Body of pancreas (tissue), 4 donors: ENCODE results near the gene AUTS2. TPM values are rescaled to one million over a fixed set of nuclear protein-coding genes. Genes with fewer than 3 reads are reported as not detected.

Experiments
- ATAC-seq: fragments of 150-250 bp; one replicate; pipeline ENCODE4 v1.9.1; 2016
- DNase-seq, 4 donors: peaks; one replicate each; pipeline ENCODE4 v3.0.0-alpha.2; 2019
- H3K27ac ChIP-seq, 4 donors: fragments of 200-600 bp; sonication (generic); 1 replicate in 3 of 4; 2 replicates in 1 of 4; pipeline versions ENCODE4 v1.5.1 to v1.6.1; 2016 to 2019; ENCODE audit warnings: mild to moderate bottlenecking in 1 of 4, mixed read lengths in 1 of 4, moderate library complexity in 1 of 4
- H3K27me3 ChIP-seq, 2 donors: fragments of 200-600 bp; sonication (generic); one replicate each; pipeline ENCODE4 v1.6.0; 2016; ENCODE audit warnings: mild to moderate bottlenecking in 1 of 2
- H3K36me3 ChIP-seq, 2 donors: fragments of 200-600 bp; sonication (generic); replicated peaks in 1 of 2; 2 replicates each; pipeline ENCODE4 v1.5.1; 2016; ENCODE audit warnings: low read depth in 2 of 2; ENCODE audit not compliant: insufficient read depth in 1 of 2
- H3K4me1 ChIP-seq: fragments of 200-600 bp; sonication (generic); one replicate; pipeline ENCODE4 v1.6.0; 2016
- H3K4me3 ChIP-seq, 2 donors: fragments of 200-600 bp; sonication (generic); 1 replicate in 1 of 2; 2 replicates in 1 of 2; pipeline ENCODE4 v1.5.1; 2016 to 2019
- H3K9me3 ChIP-seq, 3 donors: fragments of 200-600 bp; sonication (generic); 1 replicate in 2 of 3; 2 replicates in 1 of 3; pipeline ENCODE4 v1.5.1; 2016
- POLR2A ChIP-seq, 3 donors: fragments of 450-650 bp; IDR thresholded peaks; one replicate each; pipeline ENCODE4 v1.6.1; 2016; ENCODE audit warnings: antibody characterized with exemption in 3 of 3, mild to moderate bottlenecking in 2 of 3
- WGBS, 2 donors: methylation state at CpG; one replicate each; pipeline ENCODE4 v1.1.5; 2017; 5-methylcytosine and 5-hydroxymethylcytosine counted together
- intact Hi-C: fragments of 100-400 bp; cut with DNase I; formaldehyde crosslinking; loops from one replicate; pipeline ENCODE4 v1.15.1; 2023
- total RNA-seq, 2 donors: library from RNA; depleted of rRNA; stranded (reverse); fragments of >200 nt; gene quantifications; one replicate each; pipeline ENCODE4 v1.1.0, GENCODE V29; 2016
- TF ChIP-seq, protein P1 (sequence below), 7 experiments: fragments of 450-650 bp in 4 of 7; fragments of 200-600 bp in 3 of 7; sonication (generic) in 3 of 7; IDR thresholded peaks; one replicate each; pipeline ENCODE4 v1.5.1; 2016 to 2019; ENCODE audit warnings: antibody characterized with exemption in 7 of 7

The AUTS2 gene
- total RNA-seq, 2 donors from 2014 or later = 11.7 to 18.5 TPM

GRCh38 chr7:70795948-70796347 lies 1197.7 kb downstream of the AUTS2 start:
- Histone ChIP-seq H3K4me1 (no peaks in the 10 kb centered on the region), H3K27ac (no peak overlapping the region), H3K27me3 (no peaks in the 10 kb centered on the region), H3K9me3 (peaks cover 0 to 15% (median 2%) of the 10 kb centered on the region in 3 donors), H3K36me3 (no peaks in the 10 kb centered on the region), H3K4me3 (no peak overlapping the region)
- DNase-seq (no peak), ATAC-seq (no peak)
- intact Hi-C loops = no loop called here
- no peak for TF ChIP-seq POLR2A (IDR thresholded peaks at IDR 0.05)
- TF ChIP-seq, protein P1, sequence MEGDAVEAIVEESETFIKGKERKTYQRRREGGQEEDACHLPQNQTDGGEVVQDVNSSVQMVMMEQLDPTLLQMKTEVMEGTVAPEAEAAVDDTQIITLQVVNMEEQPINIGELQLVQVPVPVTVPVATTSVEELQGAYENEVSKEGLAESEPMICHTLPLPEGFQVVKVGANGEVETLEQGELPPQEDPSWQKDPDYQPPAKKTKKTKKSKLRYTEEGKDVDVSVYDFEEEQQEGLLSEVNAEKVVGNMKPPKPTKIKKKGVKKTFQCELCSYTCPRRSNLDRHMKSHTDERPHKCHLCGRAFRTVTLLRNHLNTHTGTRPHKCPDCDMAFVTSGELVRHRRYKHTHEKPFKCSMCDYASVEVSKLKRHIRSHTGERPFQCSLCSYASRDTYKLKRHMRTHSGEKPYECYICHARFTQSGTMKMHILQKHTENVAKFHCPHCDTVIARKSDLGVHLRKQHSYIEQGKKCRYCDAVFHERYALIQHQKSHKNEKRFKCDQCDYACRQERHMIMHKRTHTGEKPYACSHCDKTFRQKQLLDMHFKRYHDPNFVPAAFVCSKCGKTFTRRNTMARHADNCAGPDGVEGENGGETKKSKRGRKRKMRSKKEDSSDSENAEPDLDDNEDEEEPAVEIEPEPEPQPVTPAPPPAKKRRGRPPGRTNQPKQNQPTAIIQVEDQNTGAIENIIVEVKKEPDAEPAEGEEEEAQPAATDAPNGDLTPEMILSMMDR (IDR thresholded peaks at IDR 0.05) = no peak
- WGBS, 2 donors = 91 to 94% methylated on average over 5 of the region's 5 CpGs

- Histone ChIP-seq H3K9me3 (peaks cover 0 to 23% (median 2%) of the 10 kb centered on the region in 3 donors), H3K27me3 (no peaks in the 10 kb centered on the region), H3K4me3 (no peak overlapping the region), H3K36me3 (no peaks in the 10 kb centered on the region), H3K4me1 (no peaks in the 10 kb centered on the region), H3K27ac (no peak overlapping the region)
- DNase-seq (no peak), ATAC-seq (no peak)
- intact Hi-C loops = no loop called here
- WGBS, 2 donors = 65 to 85% methylated on average over 6 of the region's 6 CpGs
- TF ChIP-seq, protein P1 (IDR thresholded peaks at IDR 0.05) = no peak
- TF ChIP-seq POLR2A (IDR thresholded peaks at IDR 0.05) = no peak
Observed at GRCh38 chr7:70797109-70797514, 1198.8 kb downstream of the AUTS2 start.

DNA sequence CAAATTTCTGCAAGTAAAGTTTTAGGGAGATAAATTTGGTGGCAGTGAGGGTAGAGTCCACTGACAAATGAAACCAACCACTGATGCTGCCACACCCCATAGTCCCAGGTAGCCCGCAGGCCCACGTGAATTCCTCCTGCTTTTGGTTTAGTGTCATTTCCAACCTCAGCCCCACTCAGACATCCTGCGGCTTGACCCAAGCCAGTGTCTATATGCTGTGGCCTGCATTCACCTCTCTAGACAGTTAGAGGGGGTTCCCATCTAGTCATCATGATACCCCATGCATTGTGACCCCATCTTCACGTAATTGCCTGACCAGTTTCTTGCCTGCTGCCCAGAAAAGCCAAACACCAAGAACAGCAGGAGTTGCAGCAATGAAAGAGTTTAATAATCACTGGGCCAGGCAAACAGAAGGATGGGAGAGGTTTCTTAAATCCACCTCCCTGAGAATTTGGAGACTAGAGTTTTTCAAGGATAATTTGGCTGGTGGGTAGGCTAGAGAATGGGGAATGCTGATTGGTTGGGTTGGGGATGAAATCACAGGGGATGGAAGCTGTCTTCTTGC lies 1201.6 kb downstream of the AUTS2 start:
- Histone ChIP-seq H3K27ac (no peak overlapping the region), H3K9me3 (peaks cover 0 to 31% (median 2%) of the 10 kb centered on the region in 3 donors), H3K4me1 (no peaks in the 10 kb centered on the region), H3K4me3 (no peak overlapping the region), H3K27me3 (no peaks in the 10 kb centered on the region), H3K36me3 (no peaks in the 10 kb centered on the region)
- intact Hi-C loops = no loop called here
- ATAC-seq = no peak
- TF ChIP-seq POLR2A (IDR thresholded peaks at IDR 0.05) = no peak
- TF ChIP-seq, protein P1 (IDR thresholded peaks at IDR 0.05) = no peak
- no peak for DNase-seq
- 76 to 78% methylated on average over 4 of the region's 4 CpGs for WGBS, 2 donors

GRCh38 chr7:70805360-70805759 lies 1207.1 kb downstream of the AUTS2 start:
- intact Hi-C loops = no loop called here
- Histone ChIP-seq H3K27ac (no peak overlapping the region), H3K4me1 (no peaks in the 10 kb centered on the region), H3K27me3 (no peaks in the 10 kb centered on the region), H3K36me3 (no peaks in the 10 kb centered on the region), H3K4me3 (no peak overlapping the region), H3K9me3 (peaks cover 0 to 18% (median 0%) of the 10 kb centered on the region in 3 donors)
- WGBS, 2 donors = 55 to 66% methylated on average over 7 of the region's 7 CpGs
- no peak for ATAC-seq
- DNase-seq = no peak
- no peak for TF ChIP-seq POLR2A (IDR thresholded peaks at IDR 0.05)
- TF ChIP-seq, protein P1 (IDR thresholded peaks at IDR 0.05) = no peak

DNA sequence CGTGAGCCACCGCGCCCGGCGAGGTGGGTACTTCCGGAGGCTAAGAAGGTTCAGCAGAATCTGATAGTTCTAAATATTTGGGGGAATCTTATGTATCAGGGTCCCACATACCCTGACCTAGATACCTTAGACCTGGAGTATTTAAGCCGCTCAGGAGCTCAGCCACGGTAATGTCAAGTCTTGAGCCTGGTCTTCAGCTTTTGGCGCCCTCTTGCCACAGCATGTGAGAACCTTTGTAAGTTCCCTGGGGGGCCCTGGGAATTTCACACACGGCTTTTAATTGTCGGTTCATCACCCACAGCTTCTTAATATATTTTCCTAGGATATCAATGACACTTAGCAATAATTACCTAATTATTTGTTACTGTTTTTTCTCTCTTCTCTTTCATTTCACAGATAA lies 1209.4 kb downstream of the AUTS2 start:
- 69 to 81% methylated on average over 11 of the region's 11 CpGs for WGBS, 2 donors
- H3K27ac ChIP-seq = no peak overlapping the region
- TF ChIP-seq, protein P1 (IDR thresholded peaks at IDR 0.05) = no peak
- intact Hi-C loops = no loop called here
- DNase-seq = no peak
- no peak for ATAC-seq
- H3K4me1 ChIP-seq = no peaks in the 10 kb centered on the region
- no peaks in the 10 kb centered on the region for H3K27me3 ChIP-seq
- no peak overlapping the region for H3K4me3 ChIP-seq
- H3K36me3 ChIP-seq = no peaks in the 10 kb centered on the region
- peaks cover 0 to 4% (median 0%) of the 10 kb centered on the region in 3 donors for H3K9me3 ChIP-seq
